Dendritic cell treated with granulocyte-macrophage colony-stimulating factor and Interleukin-4, amounts not matched to agents 40 ng/mL and 50 ng/mL, for 4 days (primary cell): ENCODE data around the gene ALG6.

Source experiments
- H3K27ac Mint-ChIP-seq: one replicate; pipeline ENCODE4 v1.8.0; 2022; ENCODE audit warnings: mild to moderate bottlenecking, mixed read lengths
- H3K27me3 Mint-ChIP-seq: one replicate; pipeline ENCODE4 v1.8.0; 2022; ENCODE audit warnings: mild to moderate bottlenecking, mixed read lengths
- H3K36me3 Mint-ChIP-seq: one replicate; pipeline ENCODE4 v1.8.0; 2022; ENCODE audit warnings: low read depth, mixed read lengths
- H3K4me1 Mint-ChIP-seq: one replicate; pipeline ENCODE4 v1.8.0; 2022; ENCODE audit warnings: low read depth, mixed read lengths
- H3K4me3 Mint-ChIP-seq: one replicate; pipeline ENCODE4 v1.8.0; 2022; ENCODE audit warnings: mild to moderate bottlenecking, moderate library complexity, mixed read lengths
- H3K9me3 Mint-ChIP-seq: one replicate; pipeline ENCODE4 v1.8.0; 2022; ENCODE audit warnings: mixed read lengths
- intact Hi-C: fragments of 100-400 bp; cut with micrococcal nuclease; formaldehyde crosslinking; loops from one replicate; pipeline ENCODE4 v1.15.0; 2022

Gene ALG6

DNA sequence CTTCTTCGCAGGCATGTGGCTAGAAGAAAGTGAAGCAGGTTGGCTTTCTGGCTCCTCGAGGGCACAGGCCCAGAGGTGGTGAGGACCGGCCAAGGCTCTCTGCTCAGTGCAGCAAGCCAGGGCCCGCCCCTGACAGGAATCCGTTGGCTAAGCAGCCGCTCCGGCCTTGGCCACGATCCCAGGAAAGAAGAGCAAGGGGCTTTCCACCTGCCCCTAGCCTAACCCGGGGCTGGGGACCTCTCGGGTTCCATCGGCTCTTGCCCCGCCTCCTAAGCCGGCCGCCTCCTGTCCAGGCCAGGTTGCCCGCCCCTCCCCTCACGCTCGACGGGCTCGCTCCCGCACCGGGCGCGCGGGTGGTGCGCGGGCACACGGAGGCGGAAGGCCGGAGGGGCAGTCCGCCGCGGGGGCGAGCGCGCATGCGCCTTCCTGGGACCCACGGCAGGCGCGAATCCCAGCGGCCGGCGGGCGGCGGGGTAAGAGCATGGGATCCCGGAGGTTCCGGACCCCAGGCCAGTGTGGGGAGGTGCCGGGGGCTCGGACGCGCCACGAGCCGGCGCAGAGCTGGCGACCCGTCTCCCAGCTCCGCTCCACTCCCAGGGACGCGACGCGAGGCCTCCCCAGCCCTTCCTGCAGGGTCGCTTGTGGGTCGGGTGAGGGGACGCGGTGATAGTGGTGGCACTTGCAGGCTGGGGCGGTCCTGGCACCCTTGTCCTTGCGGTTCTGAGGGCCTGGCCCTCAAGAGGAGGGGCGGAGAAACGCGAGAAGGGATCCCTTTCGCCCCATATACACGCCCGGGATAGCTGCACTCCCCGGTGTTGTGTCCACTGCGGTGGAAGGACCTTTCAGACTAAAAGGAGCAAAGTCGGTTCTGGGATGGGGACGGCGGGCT, at the start of gene ALG6:
Gene ALG6 (plus strand): TSS at position 413 of the 889 bp plus-strand sequence. CDS start 3,351 bp downstream, outside the sequence.
- no peaks in the 10 kb centered on the region for H3K9me3 Mint-ChIP-seq
- H3K4me3 Mint-ChIP-seq = peak within 1 kb of the TSS; percentile 84
- intact Hi-C loops = loop anchor here (2.0 to 5.0 kb wide), 3 partner anchors 45 to 930 kb away; partner anchors contain the start of genes EFCAB7, FOXD3, ITGB3BP and USP1
- H3K27ac Mint-ChIP-seq = peak within 1 kb of the TSS; percentile 85
- H3K4me1 Mint-ChIP-seq = peaks cover 13% of the 10 kb centered on the region
- peaks cover 7% of the 10 kb centered on the region for H3K27me3 Mint-ChIP-seq
- H3K36me3 Mint-ChIP-seq = peaks cover 26% of the 10 kb centered on the region

DNA sequence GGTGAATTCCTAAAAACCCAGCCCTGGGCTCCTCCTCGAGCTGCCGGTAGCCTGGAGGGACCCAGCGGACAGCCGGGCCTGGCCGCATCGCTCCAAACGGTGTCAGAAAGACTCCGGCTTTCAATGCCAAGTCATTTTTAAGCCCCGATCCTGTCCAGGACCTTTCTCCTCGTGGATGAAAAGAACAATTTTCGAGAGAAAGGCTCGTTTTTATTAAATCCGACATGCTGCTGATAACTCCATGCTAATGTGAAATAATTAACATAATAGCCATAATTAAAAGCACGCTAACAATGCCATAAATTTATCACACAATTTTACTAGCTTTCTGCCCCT, 49.6 kb upstream of the ALG6 start:
- Mint-ChIP-seq H3K27ac (no peak overlapping the region), H3K36me3 (no peaks in the 10 kb centered on the region), H3K9me3 (peaks cover 8% of the 10 kb centered on the region), H3K4me3 (peak overlapping the region; percentile 56), H3K27me3 (peaks cover 89% of the 10 kb centered on the region), H3K4me1 (peaks cover 49% of the 10 kb centered on the region)
- intact Hi-C loops = loop anchor here (1.0 kb wide), 1 partner anchor 124 kb away; no protein-coding TSS in a partner anchor

DNA sequence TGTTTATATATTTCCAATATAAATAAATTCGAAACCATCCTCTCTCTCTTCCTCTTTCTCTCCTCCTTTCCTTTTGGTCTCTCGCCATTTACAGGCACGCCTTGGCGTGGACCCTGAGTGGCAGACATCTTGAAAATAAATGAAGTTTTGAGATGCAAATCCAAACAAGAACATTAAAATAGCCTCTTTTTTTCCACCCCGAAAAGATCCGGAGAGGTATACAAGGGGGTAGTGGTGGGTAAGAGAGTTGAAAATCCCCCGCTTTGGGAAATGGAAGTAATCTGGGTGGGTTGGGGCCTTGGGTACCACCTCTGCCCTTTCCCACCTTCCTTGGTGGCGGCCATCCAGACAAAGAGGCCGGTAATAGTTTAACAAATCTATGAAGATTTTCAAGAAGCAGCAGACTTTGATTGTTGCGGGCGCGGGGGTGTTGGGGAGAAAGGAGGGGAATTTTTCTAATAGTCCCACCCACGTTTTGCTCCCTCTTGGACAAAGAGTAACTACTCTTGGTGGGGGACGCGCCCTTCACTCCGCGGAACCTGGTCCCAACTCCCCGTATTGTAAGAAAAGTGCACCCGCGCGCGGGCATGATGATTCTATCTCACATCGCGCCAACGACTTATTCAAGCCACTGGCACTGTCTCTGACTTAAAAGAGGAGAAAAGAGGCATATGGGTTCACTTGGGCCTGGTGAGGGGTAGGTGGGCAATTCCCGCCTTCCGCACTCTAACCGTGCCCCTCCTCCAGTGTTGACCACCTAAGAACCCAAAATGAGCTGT, 49.0 kb upstream of the ALG6 start:
- Mint-ChIP-seq H3K4me3 (no peak overlapping the region), H3K27me3 (peaks cover 89% of the 10 kb centered on the region), H3K27ac (no peak overlapping the region), H3K36me3 (no peaks in the 10 kb centered on the region), H3K9me3 (peaks cover 8% of the 10 kb centered on the region), H3K4me1 (peaks cover 50% of the 10 kb centered on the region)
- intact Hi-C loops = no loop called here

- Mint-ChIP-seq H3K36me3 (no peaks in the 10 kb centered on the region), H3K4me3 (peak overlapping the region; percentile 55), H3K27me3 (peaks cover 86% of the 10 kb centered on the region), H3K9me3 (peaks cover 8% of the 10 kb centered on the region), H3K27ac (no peak overlapping the region), H3K4me1 (peaks cover 48% of the 10 kb centered on the region)
- intact Hi-C loops = loop anchor here (5.0 kb wide), 1 partner anchor 48 kb away; the partner anchor contains the start of gene ALG6
Observed at GRCh38 chr1:63319046-63320021, 48.1 kb upstream of the ALG6 start.

- no peak overlapping the region for H3K27ac Mint-ChIP-seq
- H3K4me1 Mint-ChIP-seq = peaks cover 51% of the 10 kb centered on the region
- peaks cover 84% of the 10 kb centered on the region for H3K27me3 Mint-ChIP-seq
- peaks cover 8% of the 10 kb centered on the region for H3K9me3 Mint-ChIP-seq
- H3K36me3 Mint-ChIP-seq = no peaks in the 10 kb centered on the region
- intact Hi-C loops = loop anchor here (5.0 kb wide), 1 partner anchor 47 kb away; the partner anchor contains the start of gene ALG6
- H3K4me3 Mint-ChIP-seq = peak overlapping the region; percentile 55
Observed at GRCh38 chr1:63320022-63320721, 47.3 kb upstream of the ALG6 start.

- Mint-ChIP-seq H3K36me3 (no peaks in the 10 kb centered on the region), H3K27me3 (peaks cover 81% of the 10 kb centered on the region), H3K4me1 (peaks cover 51% of the 10 kb centered on the region), H3K9me3 (peaks cover 8% of the 10 kb centered on the region), H3K4me3 (peak overlapping the region; percentile 71), H3K27ac (peak overlapping the region; percentile 54)
- intact Hi-C loops = loop anchor here (5.0 kb wide), 1 partner anchor 46 kb away; the partner anchor contains the start of gene ALG6
Observed at GRCh38 chr1:63321066-63321784, 46.2 kb upstream of the ALG6 start.

- Mint-ChIP-seq H3K27ac (peak overlapping the region; percentile 54), H3K27me3 (peaks cover 81% of the 10 kb centered on the region), H3K9me3 (peaks cover 8% of the 10 kb centered on the region), H3K36me3 (no peaks in the 10 kb centered on the region), H3K4me1 (peaks cover 51% of the 10 kb centered on the region), H3K4me3 (peak overlapping the region; percentile 71)
- intact Hi-C loops = loop anchor here (5.0 kb wide), 1 partner anchor 46 kb away; the partner anchor contains the start of gene ALG6
Observed at GRCh38 chr1:63321785-63322113, 45.7 kb upstream of the ALG6 start.

GRCh38 chr1:63322114-63322943, 45.1 kb upstream of the ALG6 start, which contains the start of gene FOXD3:
Gene FOXD3 (plus strand): TSS chr1:63322567. CDS start chr1:63323059, 492 bp downstream.
- intact Hi-C loops = loop anchor here (5.0 kb wide), 1 partner anchor 45 kb away; the partner anchor contains the start of gene ALG6

GRCh38 chr1:63322944-63323864, 44.2 kb upstream of the ALG6 start:
- Mint-ChIP-seq H3K36me3 (no peaks in the 10 kb centered on the region), H3K27me3 (peaks cover 83% of the 10 kb centered on the region), H3K9me3 (peaks cover 8% of the 10 kb centered on the region), H3K4me1 (peaks cover 54% of the 10 kb centered on the region), H3K4me3 (peak overlapping the region; percentile 71), H3K27ac (no peak overlapping the region)
- intact Hi-C loops = loop anchor here (5.0 kb wide), 1 partner anchor 44 kb away; the partner anchor contains the start of gene ALG6

More at GRCh38 chr1:63322114-63322943, 45.1 kb upstream of the ALG6 start, which contains the start of gene FOXD3:
- Mint-ChIP-seq H3K27me3 (peaks cover 83% of the 10 kb centered on the region), H3K4me3 (peak within 1 kb of the TSS; percentile 71), H3K27ac (peak within 1 kb of the TSS; percentile 54), H3K9me3 (peaks cover 8% of the 10 kb centered on the region), H3K36me3 (no peaks in the 10 kb centered on the region), H3K4me1 (peaks cover 55% of the 10 kb centered on the region)

GRCh38 chr1:63323865-63324778, 43.3 kb upstream of the ALG6 start:
- peaks cover 3% of the 10 kb centered on the region for H3K9me3 Mint-ChIP-seq
- H3K4me3 Mint-ChIP-seq = no peak overlapping the region
- H3K27ac Mint-ChIP-seq = no peak overlapping the region
- intact Hi-C loops = loop anchor here (5.0 kb wide), 1 partner anchor 43 kb away; the partner anchor contains the start of gene ALG6
- H3K36me3 Mint-ChIP-seq = no peaks in the 10 kb centered on the region
- H3K27me3 Mint-ChIP-seq = peaks cover 83% of the 10 kb centered on the region
- peaks cover 52% of the 10 kb centered on the region for H3K4me1 Mint-ChIP-seq
